Natural killer cell (primary cell): ENCODE measurements around the gene STK32C. TPM values are rescaled to one million over a fixed set of nuclear protein-coding genes. Genes with fewer than 3 reads are reported as not detected.

Experiments
- ATAC-seq, 3 donors: fragments of 150-1000 bp in 2 of 3; fragments of 200-7000 bp in 1 of 3; cut with Tn5 transposase; 1 replicate in 1 of 3; 2 replicates in 2 of 3; pipeline ENCODE4 v1.10.0; 2021; ENCODE audit warnings: mild to moderate bottlenecking in 2 of 3, moderate library complexity in 2 of 3
- DNase-seq, 2 donors: peaks; one replicate each; pipeline versions ENCODE4 v3.0.0 to v3.0.0-alpha.2; 2013 to 2021; ENCODE audit warnings: mixed read lengths in 1 of 2
- H3K27ac ChIP-seq: one replicate; pipeline ENCODE4 v1.5.1; 2013; ENCODE audit warnings: mild to moderate bottlenecking, low read length
- H3K27me3 ChIP-seq: one replicate; pipeline ENCODE4 v1.6.1; 2013; ENCODE audit warnings: low read length; ENCODE audit not compliant: control insufficient read depth, insufficient read depth
- H3K36me3 ChIP-seq: one replicate; pipeline ENCODE4 v1.6.1; 2013; ENCODE audit warnings: low read length; ENCODE audit not compliant: control insufficient read depth, insufficient read depth
- H3K4me1 ChIP-seq: one replicate; pipeline ENCODE4 v1.6.1; 2013; ENCODE audit warnings: low read length; ENCODE audit not compliant: control insufficient read depth, insufficient read depth
- H3K4me3 ChIP-seq: one replicate; pipeline ENCODE4 v1.5.1; 2013; ENCODE audit warnings: low read length
- H3K9me3 ChIP-seq: one replicate; pipeline ENCODE4 v1.6.1; 2013; ENCODE audit warnings: low read length; ENCODE audit not compliant: control insufficient read depth, insufficient read depth
- H3K27ac Mint-ChIP-seq, 2 donors: one replicate each; pipeline ENCODE4 v1.8.0; 2022; ENCODE audit warnings: mild to moderate bottlenecking in 2 of 2, mixed read lengths in 2 of 2, moderate library complexity in 1 of 2
- H3K27me3 Mint-ChIP-seq, 2 donors: one replicate each; pipeline ENCODE4 v1.8.0; 2022; ENCODE audit warnings: low read depth in 2 of 2, mixed read lengths in 2 of 2
- H3K36me3 Mint-ChIP-seq: one replicate; pipeline ENCODE4 v1.8.0; 2022; ENCODE audit warnings: mixed read lengths
- H3K4me1 Mint-ChIP-seq, 2 donors: one replicate each; pipeline ENCODE4 v1.8.0; 2022; ENCODE audit warnings: mixed read lengths in 2 of 2
- H3K4me3 Mint-ChIP-seq: one replicate; pipeline ENCODE4 v1.8.0; 2022; ENCODE audit warnings: mild to moderate bottlenecking, moderate library complexity, mixed read lengths
- H3K9me3 Mint-ChIP-seq, 2 donors: one replicate each; pipeline ENCODE4 v1.8.0; 2022; ENCODE audit warnings: mixed read lengths in 2 of 2
- CTCF ChIP-seq: fragments of 200-600 bp; IDR thresholded peaks from one replicate; pipeline ENCODE4 v1.8.0; 2022; ENCODE audit warnings: antibody characterized with exemption
- WGBS: methylation state at CpG from one replicate; pipeline ENCODE4 v1.1.7; 2013; ENCODE audit warnings: missing lambda C conversion rate; ENCODE audit not compliant: insufficient coverage; 5-methylcytosine and 5-hydroxymethylcytosine counted together
- intact Hi-C: fragments of 100-400 bp; cut with micrococcal nuclease; formaldehyde crosslinking; loops from one replicate; pipeline ENCODE4 v1.14.2; 2022
- total RNA-seq, 4 donors: library from RNA; stranded (reverse); fragments of 120-200 nt in 1 of 4; gene quantifications; one replicate each; pipeline versions ENCODE4 v1.2.3 to v1.2.4, GENCODE V29; 2013 to 2022

The STK32C gene
- total RNA-seq, 3 donors from 2014 or later (not counting 1 experiment from before 2014, with no cell fraction given) = 12.7 to 22.1 (median 17.9) TPM

- Mint-ChIP-seq H3K27me3 (no peaks in the 10 kb centered on the region), H3K4me1 (peaks cover 10 to 28% of the 10 kb centered on the region in 2 donors), H3K9me3 (peaks cover 0 to 3% of the 10 kb centered on the region in 2 donors), H3K27ac (no peak overlapping the region), H3K4me3 (no peak overlapping the region), H3K36me3 (no peaks in the 10 kb centered on the region)
- H3K27me3 ChIP-seq = no peaks in the 10 kb centered on the region
- ATAC-seq (no peak), DNase-seq (no peak)
- no peak overlapping the region for H3K4me3 ChIP-seq
- intact Hi-C loops = loop anchor here (10.0 kb wide), 1 partner anchor 229 kb away; no protein-coding TSS in a partner anchor
- no peak for TF ChIP-seq CTCF
- no peak overlapping the region for H3K27ac ChIP-seq
- H3K4me1 ChIP-seq = peaks cover 38% of the 10 kb centered on the region
- WGBS = 87% methylated on average over 8 of the region's 8 CpGs
- no peaks in the 10 kb centered on the region for H3K36me3 ChIP-seq
- H3K9me3 ChIP-seq = no peaks in the 10 kb centered on the region
Measured at GRCh38 chr10:132225849-132226205, 81.9 kb downstream of the STK32C start.

- Histone ChIP-seq H3K9me3 (no peaks in the 10 kb centered on the region), H3K36me3 (no peaks in the 10 kb centered on the region), H3K4me3 (no peak overlapping the region), H3K27ac (no peak overlapping the region), H3K4me1 (peaks cover 32% of the 10 kb centered on the region), H3K27me3 (no peaks in the 10 kb centered on the region)
- H3K27me3 Mint-ChIP-seq = no peaks in the 10 kb centered on the region
- no peak for ATAC-seq
- 95% methylated on average over 24 of the region's 25 CpGs for WGBS
- H3K36me3 Mint-ChIP-seq = no peaks in the 10 kb centered on the region
- no peak for TF ChIP-seq CTCF
- no peak overlapping the region for H3K27ac Mint-ChIP-seq
- no peak for DNase-seq
- intact Hi-C loops = loop anchor here (10.0 kb wide), 1 partner anchor 230 kb away; no protein-coding TSS in a partner anchor
- H3K9me3 Mint-ChIP-seq = peaks cover 0 to 3% of the 10 kb centered on the region in 2 donors
- no peak overlapping the region for H3K4me3 Mint-ChIP-seq
- peaks cover 10 to 24% of the 10 kb centered on the region in 2 donors for H3K4me1 Mint-ChIP-seq
Measured at GRCh38 chr10:132225073-132225848, 82.5 kb downstream of the STK32C start.

- H3K9me3 ChIP-seq = no peaks in the 10 kb centered on the region
- Mint-ChIP-seq H3K9me3 (peaks cover 0 to 3% of the 10 kb centered on the region in 2 donors), H3K4me3 (no peak overlapping the region), H3K27me3 (no peaks in the 10 kb centered on the region), H3K27ac (no peak overlapping the region), H3K36me3 (no peaks in the 10 kb centered on the region), H3K4me1 (peaks cover 6 to 16% of the 10 kb centered on the region in 2 donors)
- intact Hi-C loops = loop anchor here (10.0 kb wide), 1 partner anchor 230 kb away; no protein-coding TSS in a partner anchor
- no peak for DNase-seq
- H3K4me3 ChIP-seq = no peak overlapping the region
- H3K27ac ChIP-seq = no peak overlapping the region
- H3K36me3 ChIP-seq = no peaks in the 10 kb centered on the region
- peaks cover 25% of the 10 kb centered on the region for H3K4me1 ChIP-seq
- no peaks in the 10 kb centered on the region for H3K27me3 ChIP-seq
- 89% methylated on average over 20 of the region's 20 CpGs for WGBS
- TF ChIP-seq CTCF = no peak
- no peak for ATAC-seq
Measured at GRCh38 chr10:132224343-132225072, 83.2 kb downstream of the STK32C start.
